HL-60 (cell line): ENCODE data around the gene MAP2K3.
"Not testable (repeated sequence)": the region's sequence is repeated elsewhere in the genome, so short reads cannot be mapped to it uniquely, and the experiment has no call there.

Experiments used
- DNase-seq, 2 experiments: peaks; one replicate each; pipeline ENCODE4 v3.0.0-alpha.2; 2010 to 2020; ENCODE audit warnings: low read depth in 1 of 2, low spot score in 1 of 2
- H3K27ac ChIP-seq: fragments of 250-450 bp; sonication (Bioruptor Pico); replicated peaks from 2 replicates; pipeline ENCODE4 v1.5.1; 2020; ENCODE audit warnings: mild to moderate bottlenecking, moderate library complexity
- H3K27me3 ChIP-seq: fragments of 250-450 bp; sonication (Bioruptor Pico); 2 replicates; pipeline ENCODE4 v1.5.1; 2021; ENCODE audit warnings: mild to moderate bottlenecking, moderate library complexity; ENCODE audit not compliant: insufficient read depth, poor library complexity, severe bottlenecking
- H3K4me3 ChIP-seq: replicated peaks from 2 replicates; pipeline ENCODE4 v1.5.1; 2011; ENCODE audit warnings: mild to moderate bottlenecking, control low read depth, low read length; ENCODE audit not compliant: insufficient read depth
- GABPA ChIP-seq: IDR thresholded peaks from 2 replicates; pipeline ENCODE4 v1.6.1; 2012; ENCODE audit warnings: low read depth
- POLR2AphosphoS5 ChIP-seq: IDR thresholded peaks from 2 replicates; pipeline ENCODE4 v1.6.1; 2012; ENCODE audit warnings: low read depth
- REST ChIP-seq: IDR thresholded peaks from 2 replicates; pipeline ENCODE4 v1.6.1; 2012; ENCODE audit warnings: low read depth; ENCODE audit not compliant: insufficient replicate concordance
- SPI1 ChIP-seq: IDR thresholded peaks from 2 replicates; pipeline ENCODE4 v1.6.1; 2012; ENCODE audit warnings: low read depth, mild to moderate bottlenecking, borderline replicate concordance
- TF ChIP-seq, protein P1 (sequence below): IDR thresholded peaks from one replicate; pipeline ENCODE4 v1.5.1; 2011; ENCODE audit warnings: low read length, control low read depth, inconsistent platforms; ENCODE audit not compliant: insufficient read depth

MAP2K3 gene

GRCh38 chr17:21303441-21304065 is 19.0 kb downstream of the MAP2K3 start:
- Histone ChIP-seq H3K4me3 (no peak overlapping the region), H3K27me3 (no peaks in the 10 kb centered on the region), H3K27ac (no peak overlapping the region)
- no peak for DNase-seq
- TF ChIP-seq POLR2AphosphoS5 (no peak), GABPA (no peak), SPI1 (no peak), REST (no peak)
- TF ChIP-seq, protein P1, sequence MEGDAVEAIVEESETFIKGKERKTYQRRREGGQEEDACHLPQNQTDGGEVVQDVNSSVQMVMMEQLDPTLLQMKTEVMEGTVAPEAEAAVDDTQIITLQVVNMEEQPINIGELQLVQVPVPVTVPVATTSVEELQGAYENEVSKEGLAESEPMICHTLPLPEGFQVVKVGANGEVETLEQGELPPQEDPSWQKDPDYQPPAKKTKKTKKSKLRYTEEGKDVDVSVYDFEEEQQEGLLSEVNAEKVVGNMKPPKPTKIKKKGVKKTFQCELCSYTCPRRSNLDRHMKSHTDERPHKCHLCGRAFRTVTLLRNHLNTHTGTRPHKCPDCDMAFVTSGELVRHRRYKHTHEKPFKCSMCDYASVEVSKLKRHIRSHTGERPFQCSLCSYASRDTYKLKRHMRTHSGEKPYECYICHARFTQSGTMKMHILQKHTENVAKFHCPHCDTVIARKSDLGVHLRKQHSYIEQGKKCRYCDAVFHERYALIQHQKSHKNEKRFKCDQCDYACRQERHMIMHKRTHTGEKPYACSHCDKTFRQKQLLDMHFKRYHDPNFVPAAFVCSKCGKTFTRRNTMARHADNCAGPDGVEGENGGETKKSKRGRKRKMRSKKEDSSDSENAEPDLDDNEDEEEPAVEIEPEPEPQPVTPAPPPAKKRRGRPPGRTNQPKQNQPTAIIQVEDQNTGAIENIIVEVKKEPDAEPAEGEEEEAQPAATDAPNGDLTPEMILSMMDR, result no peak

GRCh38 chr17:21304091-21304490 is 19.6 kb downstream of the MAP2K3 start:
- Histone ChIP-seq H3K4me3 (no peak overlapping the region), H3K27ac (no peak overlapping the region), H3K27me3 (no peaks in the 10 kb centered on the region)
- DNase-seq, result no peak
- no peak for TF ChIP-seq POLR2AphosphoS5

GRCh38 chr17:21304551-21305151 is 20.1 kb downstream of the MAP2K3 start:
- H3K4me3 ChIP-seq, DNase-seq, H3K27ac ChIP-seq, H3K27me3 ChIP-seq: not testable (repeated sequence)

DNA sequence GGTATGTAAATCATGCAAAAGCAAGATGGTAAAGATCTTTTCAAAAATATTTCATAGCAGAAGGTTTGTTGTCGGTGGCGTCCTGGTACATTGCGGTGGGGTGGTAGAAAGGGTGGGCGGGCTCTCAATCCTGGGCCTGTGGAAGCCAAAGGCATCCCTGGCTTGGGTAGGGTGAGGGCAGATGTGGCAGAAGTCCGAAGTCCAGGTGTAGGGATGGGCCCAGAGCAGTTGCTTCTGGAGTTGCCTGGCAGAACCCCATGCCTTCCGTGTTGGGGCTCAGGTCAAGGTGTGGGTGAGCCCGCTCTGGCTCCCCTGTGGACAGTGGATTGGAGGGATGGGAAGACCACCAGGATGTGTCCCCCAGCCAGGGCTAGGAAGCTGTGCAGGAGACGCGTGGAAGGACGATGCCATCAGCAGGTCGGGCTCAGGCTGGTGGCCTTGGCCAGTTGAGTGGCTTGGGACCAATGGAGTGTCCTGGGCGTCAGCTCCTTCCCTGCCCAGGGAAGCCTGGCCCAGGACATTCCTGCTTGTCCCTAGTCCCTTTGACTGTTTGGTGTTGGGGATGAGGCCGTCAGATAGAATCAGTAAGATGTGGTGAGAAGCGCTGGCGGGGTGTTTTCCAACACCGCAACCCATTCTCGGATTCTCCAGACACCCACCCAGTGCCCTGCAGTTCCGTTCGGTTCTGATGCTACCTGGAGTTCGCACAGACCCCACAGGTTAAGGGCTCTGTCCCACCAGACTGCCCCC is 21.1 kb downstream of the MAP2K3 start:
- not testable (repeated sequence) for H3K27me3 ChIP-seq, H3K4me3 ChIP-seq, H3K27ac ChIP-seq, DNase-seq

DNA sequence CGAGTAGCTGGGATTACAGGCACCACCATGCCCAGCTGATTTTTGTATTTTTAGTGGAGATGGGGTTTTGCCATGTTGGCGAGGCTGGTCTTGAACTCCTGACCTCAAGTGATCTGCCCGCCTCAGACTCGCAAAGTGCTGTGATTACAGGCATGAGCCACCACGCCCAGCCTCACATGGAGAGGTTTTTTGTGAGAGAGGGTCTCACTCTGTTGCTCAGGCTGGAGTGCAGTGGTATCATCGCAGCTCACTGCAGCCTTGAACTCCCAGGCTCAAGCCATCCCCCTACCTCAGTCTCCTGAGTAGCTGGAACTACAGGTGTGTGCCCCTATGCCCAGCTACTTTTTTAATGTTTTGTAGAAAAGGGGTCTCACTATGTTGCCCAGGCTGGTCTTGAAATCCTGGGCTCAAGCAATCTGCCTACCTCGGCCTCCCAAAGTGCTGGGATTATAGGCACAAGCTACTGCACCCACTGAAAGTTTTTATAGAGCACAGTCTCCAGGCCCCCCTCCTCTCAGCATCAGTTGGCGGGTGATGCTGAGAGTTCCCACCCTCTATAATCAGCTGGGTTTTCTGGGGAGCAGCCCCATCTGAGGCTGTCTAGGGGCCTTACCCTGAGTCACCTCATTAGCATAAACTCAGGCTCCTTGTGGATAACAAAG is 22.2 kb downstream of the MAP2K3 start:
- H3K4me3 ChIP-seq, H3K27me3 ChIP-seq, H3K27ac ChIP-seq, DNase-seq: not testable (repeated sequence)

DNA sequence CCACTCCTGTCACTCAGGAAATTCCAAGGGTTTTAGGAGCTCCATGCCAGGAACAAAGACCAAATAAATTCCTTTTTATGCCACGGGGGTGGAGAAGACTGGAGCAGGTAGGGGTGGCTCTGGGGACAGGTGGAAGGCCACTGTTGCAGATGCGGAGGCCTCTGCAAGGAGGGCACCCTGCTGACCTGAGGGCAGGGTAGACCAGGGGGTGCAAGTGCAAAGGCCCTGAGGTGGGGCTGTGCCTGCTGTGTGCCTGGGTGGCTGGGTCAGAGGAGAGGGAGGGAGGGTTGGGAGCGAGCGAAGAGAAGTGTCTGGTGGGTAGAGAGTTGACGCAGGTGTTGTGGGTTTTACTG is 22.7 kb downstream of the MAP2K3 start:
- not testable (repeated sequence) for H3K4me3 ChIP-seq, DNase-seq, H3K27ac ChIP-seq, H3K27me3 ChIP-seq

DNA sequence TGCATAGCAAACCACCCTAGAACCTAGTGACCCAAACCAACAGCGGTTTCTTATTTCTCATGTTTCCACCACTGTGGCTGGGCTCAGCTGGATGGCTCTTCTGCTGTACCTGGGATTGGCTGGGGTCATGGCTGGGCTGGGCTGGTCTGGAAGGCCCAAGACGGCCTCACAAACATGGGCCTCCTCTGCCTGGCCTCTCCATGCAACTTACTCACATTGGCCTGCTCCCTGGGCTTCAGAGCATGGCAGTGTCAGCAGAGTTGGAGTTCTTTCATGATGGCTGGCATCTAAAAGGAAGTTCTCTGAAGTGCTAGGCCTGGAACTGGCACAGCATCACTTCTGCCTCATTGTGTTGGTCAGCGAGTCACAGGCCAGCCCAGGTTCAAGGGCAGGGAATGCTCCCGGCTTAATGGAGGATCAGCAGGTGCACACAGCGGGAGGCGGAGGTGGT is 24.4 kb downstream of the MAP2K3 start:
- not testable (repeated sequence) for DNase-seq, H3K27ac ChIP-seq, H3K4me3 ChIP-seq, H3K27me3 ChIP-seq

DNA sequence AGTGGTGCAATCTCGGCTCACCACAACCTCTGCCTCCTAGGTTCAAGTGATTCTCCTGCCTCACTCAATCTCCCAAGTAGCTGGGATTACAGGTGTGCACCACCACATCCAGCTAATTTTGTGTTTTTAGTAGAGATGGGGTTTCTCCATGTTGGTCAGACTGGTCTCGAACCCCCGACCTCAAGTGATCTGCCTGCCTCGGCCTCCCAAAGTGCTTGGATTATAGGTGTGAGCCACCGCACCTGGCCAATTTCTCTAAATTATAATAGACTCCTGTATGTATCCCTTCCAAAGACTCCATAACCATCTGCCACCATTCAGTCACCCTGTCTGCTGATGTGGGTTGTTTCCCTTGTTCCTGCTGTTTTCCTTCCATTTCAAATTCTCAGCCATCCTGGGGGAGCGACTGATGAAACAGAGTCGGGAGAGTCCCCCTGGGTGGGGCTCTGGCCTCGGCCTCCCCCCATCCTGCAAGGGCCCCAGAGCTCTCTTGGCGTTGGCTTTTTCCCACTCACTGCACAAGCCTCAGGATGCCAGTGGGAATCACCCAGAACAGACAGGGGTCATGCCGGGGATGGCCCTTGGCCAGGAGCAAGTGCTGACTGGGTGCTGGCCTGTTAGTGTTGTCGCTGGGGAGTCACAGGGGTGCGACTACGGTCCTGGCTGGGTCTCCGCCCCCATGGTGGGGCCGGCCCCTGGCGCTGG is 25.7 kb downstream of the MAP2K3 start:
- DNase-seq, H3K27ac ChIP-seq, H3K27me3 ChIP-seq, H3K4me3 ChIP-seq: not testable (repeated sequence)
